ENCODE data around the gene CDK1.

The CDK1 gene

DNA sequence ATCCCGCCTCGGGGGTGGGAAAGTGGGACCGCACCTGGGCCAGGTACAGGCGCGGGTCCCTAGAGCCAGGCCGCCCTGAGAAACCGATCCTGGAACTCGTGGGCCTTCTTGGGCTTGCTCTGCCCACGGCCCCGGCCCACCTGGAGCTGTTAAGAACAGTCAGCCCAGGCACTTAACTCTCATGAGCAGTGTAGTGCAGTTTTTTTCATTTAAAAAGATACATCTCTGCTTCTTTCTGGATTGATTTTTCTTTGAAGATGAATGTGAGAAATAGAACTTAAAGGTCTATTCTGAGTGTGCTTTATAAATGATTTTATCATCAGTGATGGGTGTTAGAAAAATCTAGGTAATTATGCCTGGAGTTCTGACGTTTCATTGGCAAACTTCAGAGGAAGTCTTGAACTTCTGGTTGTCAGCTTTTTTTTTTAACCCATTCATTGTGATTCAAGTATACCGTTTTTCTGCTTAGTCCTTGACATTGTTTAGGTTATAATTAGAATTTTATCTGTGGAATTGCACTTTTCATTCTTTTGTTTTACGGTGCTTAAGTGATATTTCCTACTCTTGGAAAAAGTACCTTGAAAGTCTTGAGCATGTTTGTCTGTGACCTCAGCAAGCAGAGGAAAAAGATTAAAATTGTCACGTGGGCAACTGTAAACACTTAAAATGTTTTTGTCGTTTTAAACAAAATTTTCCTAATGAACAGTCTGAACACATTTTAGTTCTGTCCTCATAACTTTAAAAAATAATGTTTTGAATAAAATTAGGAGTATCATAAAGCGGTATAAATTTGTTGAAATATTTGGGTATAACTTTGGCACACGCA lies 906 bp downstream of the CDK1 start:
- DNase-seq: no peak

DNA sequence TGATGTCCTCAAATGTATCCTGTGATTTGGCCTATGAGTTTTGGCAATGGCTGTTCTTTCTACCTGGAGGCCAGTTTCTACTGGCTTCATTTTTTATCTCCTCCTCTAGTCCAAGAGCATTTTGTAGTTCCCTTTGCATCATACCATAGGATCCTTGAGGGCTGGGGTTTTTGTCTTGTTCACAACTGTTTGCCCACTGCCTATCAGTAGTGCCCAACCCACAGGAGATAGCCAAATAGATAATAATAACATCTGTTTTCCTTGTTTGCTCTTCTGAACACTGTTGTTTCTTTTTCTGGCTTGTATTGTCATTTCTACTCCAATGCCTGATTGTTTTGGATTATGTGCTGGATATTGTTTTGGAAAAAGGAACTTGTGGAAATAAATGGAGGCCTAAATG lies 3.4 kb downstream of the CDK1 start:
- DNase-seq: no peak

DNA sequence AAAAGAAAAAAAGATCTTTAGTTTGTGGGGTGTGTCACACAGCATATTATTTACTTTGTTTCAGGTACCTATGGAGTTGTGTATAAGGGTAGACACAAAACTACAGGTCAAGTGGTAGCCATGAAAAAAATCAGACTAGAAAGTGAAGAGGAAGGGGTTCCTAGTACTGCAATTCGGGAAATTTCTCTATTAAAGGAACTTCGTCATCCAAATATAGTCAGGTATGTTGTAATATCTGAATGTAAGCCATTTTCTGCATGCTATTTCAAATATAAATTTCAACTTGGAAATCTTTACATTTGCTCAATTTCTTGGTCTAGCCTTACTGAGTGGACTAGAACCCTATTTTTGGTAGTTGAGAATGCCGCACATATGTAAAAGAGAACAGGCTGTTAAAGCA lies 6.4 kb downstream of the CDK1 start:
- no peak for DNase-seq

DNA sequence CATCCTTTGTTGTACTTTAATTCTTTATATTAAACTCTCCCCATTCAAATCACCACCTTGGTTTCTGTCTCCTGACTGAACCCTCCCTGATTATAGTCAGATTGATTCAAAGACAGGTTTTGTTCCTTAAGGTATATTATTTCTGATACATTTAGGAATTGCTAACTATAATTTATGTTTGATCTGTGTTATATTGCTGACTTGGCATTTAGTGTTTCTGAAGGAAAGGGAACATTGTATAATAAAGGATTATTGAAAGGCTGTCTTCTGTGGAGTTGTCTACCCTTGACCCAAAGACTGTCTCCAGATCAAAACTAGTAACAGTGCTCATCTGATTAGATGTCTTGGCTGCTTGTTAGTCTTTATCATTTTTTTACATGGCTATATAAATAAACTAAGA lies 10.3 kb downstream of the CDK1 start:
- DNase-seq: no peak

DNA sequence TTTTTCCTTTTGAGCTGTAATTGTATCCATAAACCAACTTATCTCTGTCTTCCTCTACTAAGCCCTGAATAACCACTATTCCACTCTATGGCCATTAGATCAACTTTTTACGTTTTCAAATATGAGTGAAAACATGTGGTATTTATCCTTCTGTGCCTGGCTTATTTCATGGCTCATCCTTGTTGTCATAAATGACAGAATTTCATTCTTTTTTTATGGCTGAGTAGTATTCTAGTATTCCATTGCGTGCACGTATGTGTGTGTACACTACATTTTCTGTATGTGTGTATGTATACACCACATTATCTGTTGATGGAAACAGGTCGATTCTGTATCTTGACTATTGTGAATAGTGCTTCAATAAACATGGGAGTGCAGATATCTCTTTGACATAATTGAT lies 11.1 kb downstream of the CDK1 start:
- DNase-seq: no peak

DNA sequence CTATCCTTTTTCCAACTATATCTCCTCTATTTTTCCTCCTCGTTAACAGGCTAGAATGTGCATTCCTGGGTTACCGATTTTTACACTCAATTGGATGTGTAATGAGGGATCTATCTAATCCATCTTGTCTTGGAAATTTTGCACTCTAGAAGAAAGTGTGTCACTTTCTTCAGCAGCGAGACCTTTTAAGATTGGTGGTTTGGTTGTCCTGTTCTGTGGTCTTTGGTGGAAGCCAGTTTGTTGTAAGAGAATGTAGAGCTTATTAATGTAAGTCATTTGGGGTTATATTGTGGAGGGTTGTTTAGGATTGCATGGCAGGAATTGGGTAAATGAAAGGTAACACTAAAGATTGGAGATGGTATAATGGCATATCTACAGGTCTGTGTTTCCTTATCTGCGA lies 16.7 kb downstream of the CDK1 start:
- DNase-seq: no peak

DNA sequence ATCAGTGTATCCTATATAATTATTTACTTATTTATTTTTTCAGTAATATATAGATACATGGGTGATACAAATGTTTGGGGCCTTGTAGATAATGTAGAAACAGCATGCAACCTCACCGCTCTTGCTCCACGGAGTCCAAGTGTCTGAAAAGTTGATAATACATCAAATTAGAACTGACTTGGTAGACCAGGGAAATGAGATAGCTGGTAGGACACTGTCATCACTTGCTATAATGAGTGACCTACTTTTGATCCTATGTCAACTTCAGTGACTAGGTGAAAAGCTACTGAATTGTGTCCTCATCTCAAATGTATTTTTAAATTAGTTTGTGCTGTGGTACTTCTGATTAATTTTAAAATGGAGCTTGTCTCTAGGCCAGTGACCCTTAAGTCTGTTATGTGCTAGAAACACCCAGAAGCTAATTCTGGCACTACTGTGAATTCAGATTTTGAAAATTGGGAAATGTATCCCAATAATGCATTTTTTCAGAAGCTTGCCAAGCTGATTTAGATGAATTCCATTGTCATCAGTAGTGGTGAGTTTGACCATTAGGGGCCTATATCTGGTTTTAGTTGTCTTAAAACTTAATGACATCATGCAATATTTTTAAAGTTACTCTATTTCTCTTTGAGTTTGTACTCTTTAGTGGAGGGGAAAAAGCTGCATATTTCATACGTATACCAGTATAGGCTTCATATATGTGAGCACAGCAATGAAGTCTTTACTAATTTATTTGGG lies 17.4 kb downstream of the CDK1 start:
- no peak for DNase-seq

DNA sequence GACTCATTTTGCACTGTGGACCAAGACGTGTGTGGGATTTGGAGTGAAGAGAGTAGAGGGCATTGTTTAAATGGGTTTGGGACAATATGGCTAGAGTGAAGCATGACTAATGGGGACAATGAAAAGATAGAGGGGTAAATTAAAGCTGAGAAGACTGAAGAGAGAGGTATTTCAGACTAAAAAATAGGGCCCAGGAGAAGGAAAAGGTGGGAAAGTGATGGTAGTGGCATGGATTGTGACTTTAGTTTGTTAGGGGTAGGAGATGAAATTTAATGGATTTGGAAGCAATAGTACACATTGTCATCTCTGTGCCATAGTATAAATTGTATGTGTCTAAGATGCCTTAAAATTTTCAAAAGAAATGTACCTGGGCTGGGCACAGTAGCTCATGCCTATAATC lies 18.2 kb downstream of the CDK1 start:
- DNase-seq: no peak

DNA sequence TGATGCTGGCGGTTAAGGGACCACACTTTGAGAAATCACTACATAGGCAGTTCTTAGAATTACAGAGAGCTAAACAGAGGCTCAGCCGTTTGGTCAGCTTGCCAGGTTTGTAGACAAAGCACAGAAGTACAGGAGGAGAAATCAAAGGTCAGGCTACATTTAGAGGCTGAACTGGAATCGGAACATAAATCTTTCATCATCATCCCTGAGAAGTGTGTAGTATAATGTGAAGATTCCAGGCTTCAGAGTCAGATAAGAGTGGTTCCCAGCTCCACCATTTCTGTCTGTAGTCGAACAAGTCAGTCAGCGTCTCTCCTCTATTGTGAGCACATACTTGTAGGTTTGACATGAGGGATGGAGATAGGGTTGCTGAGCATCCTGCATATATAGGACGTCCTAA lies 18.9 kb downstream of the CDK1 start:
- DNase-seq: no peak

DNA sequence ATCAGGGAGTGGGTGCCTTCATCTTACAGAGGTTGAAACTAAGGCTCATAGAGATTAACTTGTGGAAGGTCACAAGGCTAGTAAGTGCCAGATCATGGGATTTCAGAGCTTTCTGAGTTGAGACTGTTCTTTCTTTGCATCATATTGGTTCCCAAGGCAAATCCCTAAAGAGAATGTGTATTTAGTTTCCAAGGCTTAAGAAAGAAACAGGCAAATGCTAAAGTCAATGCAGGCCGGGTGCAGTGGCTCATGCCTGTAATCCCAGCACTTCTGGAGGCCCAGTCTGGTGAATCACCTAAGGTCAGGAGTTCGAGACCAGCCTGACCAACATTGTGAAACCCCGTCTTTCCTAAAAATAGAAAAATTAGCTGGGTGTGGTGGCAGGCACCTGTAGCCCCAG lies 19.8 kb downstream of the CDK1 start:
- DNase-seq: no peak

DNA sequence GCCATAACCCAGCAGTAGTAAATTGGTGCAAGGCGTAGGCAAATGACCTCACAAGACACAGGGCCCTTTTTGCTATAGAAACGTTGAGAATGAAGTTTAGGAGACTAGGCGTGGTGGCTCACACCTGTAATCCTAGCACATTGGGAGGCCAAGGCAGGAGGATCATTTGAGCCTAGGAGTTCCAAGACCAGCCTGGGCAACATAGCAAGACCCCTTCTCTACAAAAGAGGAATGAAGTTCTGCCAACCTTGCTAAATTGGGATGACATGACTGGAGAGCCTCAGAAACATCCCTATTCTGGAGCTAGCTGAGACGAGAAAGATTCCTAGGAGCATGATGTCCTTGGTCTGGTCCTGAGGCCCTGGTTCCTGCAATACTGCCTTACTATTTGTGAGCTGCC lies 20.6 kb downstream of the CDK1 start:
- no peak for DNase-seq

DNA sequence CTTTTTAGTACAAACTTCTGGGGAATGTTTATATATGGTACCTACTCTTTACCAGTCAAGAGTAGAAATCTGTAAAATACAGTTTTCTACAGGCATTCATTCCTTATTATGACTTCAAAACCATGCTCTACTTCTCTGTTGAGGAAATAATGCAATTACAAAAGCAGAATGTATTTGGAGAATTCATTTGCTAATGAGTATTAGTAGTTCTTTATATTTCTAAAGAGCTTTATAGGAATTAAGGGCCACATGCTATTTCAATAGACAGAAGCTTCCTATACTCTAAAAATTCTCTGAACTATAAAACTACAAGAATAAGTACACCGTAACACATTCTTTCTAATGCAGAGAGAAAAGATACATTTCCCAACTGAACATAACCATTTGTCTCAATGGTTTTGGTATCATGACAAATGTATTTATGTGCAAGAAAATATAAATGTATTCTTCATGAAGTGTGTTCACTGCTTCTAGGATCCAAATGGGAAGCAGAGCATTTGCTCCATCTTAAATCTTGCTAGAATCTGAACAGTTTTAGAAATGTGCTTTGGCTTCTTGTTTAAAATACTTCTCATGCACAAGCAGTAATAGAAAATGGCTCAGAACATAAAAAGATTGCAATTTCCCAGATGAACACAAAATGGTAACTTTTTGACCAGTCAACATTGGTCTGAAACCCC lies 21.8 kb downstream of the CDK1 start:
- no peak for DNase-seq

DNA sequence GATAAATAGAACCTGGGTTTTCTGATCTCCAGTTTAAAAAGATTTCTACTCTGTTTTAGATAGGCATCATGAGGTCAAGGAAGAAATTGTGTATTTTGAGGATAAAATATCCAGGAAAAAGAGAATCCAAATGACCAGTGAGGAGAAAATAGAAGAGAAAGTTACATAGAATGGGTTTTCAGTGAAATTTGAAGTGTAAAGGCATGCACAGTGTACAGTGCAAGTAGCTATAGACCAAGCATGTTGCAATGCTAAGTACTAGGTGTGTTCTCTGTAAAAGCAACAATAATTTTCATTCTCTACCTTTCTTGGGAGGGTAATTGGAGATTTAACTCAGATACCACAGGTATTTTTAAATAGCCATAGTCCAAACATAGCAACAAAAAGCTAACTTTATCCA lies 22.6 kb downstream of the CDK1 start:
- DNase-seq: no peak

DNA sequence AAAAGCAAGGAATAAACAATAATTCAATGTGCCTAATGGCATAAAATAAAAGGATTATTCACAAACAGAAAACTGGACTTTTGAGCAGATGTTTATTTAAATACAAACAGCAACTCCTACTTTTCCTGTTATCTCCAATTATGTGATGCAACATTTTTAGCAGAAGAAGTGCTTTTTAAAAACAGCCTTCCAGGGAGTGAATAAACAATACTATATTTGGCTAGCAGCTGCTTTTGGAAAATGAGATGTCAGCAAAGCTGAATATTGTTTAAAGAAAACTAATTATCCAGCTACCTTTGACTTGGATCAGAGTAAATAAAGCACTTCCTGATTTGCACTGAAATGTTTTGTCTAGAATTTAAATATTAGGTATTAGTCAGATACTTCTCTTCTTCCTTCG lies 23.2 kb downstream of the CDK1 start:
- DNase-seq: no peak

DNA sequence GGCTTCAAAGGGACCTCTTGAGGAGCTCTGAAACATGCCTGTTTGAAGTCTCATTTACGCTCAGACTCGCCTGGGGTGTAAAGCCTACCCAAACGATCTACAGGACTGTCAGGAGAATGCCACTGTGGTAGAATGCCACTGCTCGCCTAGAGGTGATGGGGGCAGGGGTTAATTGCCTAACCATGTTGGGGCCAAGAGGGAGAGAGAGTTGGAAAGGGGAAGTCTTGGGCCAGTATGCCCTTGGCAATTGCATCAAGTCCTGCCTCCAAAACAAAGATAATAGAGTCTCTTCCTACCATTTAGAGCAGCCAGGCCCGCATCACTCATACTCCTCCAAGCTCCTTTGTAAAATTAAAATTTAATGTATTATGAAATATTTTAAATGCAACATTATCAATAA lies 25.2 kb downstream of the CDK1 start:
- no peak for DNase-seq

DNA sequence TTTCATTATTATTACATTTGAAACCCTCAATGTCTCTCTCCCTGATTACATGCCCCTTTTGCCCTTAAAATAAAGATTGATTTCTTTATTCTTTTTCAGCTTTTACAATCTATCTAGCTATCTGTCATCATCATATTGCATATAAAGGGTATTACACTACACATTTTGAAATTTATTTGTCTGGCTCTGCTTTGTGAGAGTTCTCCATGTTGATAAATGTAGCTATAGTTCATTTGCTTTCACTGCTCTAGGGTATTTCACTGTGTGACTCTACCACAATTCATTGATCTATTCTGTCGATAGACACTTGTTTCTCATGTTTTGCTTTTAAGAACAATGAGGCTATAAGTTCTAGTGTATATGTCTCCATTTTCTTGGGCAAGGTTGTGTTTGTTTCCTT lies 25.6 kb downstream of the CDK1 start:
- no peak for DNase-seq

DNA sequence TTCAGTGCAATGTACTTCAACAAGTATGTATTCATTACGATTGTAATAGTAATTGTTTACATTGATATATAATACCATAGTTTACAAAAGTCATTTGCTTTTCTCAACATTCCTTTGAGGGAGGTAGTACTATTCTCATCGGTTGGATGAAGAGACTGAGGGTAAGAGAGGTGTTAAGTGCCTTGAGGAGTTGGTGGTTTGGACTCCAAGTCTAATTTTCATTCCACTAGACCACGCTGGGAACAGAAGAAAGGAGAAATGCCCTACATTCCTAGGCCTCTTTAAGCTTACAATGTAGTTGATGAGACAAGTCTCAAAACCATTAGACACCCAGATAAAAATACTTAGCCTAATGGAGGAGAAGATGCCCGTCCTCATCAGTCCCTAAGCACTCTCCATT lies 28.6 kb downstream of the CDK1 start:
- DNase-seq: no peak

DNA sequence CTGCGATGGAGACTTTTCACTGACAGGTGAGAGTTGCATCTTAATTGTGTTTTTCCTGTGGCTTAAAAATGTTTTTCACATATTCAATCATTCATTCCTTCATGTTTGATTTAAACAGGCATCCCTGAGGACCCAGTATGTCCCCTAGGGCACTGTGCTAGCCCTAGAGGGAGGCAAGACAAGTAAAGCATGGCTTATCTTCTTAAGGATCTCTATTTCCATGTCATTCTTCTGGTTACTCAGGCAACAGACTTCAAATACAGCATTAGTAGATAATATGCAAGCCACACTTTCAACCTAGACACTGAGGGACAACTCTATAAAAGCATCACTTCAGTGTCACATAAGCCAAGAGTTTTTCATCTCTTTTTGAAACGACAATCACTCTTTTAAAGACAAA lies 29.2 kb downstream of the CDK1 start:
- no peak for DNase-seq

DNA sequence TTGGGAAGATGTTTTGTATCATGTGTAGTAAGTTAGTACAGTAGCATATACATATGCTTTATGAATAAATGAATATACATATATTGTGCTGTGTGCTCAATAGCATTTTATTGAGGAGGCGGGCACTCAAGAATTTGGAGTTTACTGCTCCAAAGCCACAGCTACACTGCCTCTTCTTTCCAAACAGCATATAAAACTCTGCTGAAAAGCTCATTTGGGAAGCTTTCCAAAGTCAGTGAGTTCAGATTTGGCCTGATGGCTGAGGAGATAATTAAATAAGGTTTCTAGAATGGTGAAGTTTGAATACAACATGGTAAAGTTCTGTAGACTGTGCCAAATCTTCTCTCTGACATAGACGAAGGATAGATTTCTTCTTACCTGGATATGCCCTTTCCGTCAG lies 29.8 kb downstream of the CDK1 start:
- no peak for DNase-seq

DNA sequence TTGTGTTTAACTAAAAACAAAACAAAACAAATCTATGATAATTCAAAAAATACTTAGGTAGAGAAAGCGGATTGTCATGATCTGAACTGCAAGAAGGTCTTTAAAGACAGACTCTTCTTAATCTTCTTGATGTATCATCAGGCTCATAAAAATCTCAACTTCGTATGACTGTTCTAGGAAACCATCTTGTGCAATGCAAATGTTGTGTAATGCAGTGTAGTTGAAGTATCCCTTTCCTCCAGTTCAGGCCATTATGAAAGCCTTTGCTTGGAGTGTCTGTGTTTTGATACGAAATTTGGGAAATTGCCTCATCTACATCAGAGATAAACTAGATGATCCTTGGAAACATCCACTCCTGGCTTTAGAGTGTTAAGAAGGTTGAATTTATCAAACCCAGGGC lies 30.9 kb downstream of the CDK1 start:
- no peak for DNase-seq

DNA sequence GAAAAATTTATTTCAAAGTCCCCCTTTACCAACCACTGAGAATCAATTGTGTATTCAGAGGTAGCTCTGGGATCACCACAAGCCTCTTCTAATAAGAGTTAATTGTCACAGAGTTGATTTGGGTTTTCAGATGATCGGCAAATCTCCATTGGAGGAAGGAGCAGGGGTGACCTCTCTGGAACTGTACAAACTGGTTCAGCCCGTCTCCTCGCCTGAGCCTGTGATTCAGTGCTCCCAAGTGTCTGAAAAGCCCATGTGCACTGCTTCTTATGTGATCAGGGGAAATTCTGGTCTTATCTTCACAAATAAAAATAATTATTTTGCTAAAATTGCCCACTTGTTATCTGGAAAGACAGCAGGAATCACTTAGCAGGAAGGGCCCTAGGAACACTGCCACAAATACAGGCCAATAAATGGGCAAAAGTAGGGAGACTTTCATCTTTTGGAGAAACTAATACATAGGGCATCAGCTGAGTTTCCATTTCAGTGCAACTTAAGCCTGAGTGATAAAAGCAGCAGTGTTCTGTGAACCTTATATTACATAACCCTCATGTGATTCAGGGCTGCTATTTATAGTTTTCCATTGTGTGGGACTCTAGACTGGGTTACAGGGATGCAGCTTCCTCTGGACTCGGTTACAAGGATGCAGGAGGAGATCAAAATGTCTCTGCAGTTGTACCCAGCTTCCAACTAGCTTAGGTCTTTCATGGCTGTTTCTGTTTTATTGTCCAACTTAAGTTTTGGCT lies 32.3 kb downstream of the CDK1 start:
- no peak for DNase-seq

DNA sequence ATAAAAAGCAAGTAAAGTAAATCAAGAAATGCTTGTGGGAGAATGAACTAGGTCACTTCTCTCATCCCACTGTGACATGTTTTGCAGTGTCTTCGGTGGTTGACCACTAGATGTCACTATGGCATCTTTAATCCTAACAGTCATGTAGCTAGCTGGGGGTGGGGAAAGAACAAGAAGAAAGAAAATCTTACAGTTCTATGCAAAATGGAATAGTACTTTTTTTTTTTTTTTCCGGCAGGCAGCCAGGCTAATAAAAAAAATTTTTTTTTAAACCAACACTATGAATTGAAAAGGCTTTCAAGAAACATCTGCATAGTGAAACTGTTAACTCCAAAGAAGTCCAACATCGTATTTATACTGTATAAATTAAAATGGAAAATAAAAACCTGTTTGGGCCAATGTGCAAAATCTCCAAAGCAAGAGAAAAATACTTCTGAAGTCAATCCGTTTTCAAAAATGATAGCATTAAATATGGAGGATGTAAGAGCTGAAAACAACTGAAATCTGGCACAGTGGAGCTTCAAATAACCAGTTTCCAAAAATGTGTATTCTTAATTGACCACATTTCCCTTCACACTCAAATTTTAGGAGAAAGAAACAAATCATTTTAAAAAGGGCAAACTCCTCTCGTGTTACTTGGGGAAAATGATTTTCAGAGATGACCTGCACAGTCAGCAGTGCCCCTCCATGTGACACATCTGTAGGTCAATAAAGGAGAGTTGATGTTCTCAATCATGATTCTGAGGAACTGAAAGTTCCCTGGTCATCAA lies 38.5 kb downstream of the CDK1 start:
- no peak for DNase-seq

DNA sequence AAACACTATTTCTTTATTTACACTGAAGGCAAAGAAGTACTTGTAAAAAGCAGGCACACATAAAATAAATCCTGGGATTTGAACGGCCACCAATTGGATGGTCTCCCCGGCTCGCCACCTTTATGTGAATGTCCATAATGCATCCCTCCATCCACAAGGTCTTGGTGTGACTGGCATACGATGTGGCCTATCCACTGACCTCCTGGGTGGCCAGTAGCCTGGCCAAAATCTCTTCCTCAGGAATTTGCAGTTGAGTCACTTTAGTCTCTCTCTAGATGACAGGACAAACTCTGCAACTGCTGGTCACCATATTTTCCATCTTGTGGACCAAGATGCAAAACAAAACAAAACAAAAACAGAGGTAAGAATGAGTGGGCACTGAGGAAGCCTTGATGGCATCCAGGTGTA lies 39.1 kb downstream of the CDK1 start:
- no peak for DNase-seq
